NCI-H526 treated with DMSO at 0.1 percent for 48 hours (cell line): ENCODE measurements around the gene GPR137.

Experiments used
- DNase-seq: peaks from one replicate; lab custom pipeline; 2025; lab: John Stamatoyannopoulos, UW

The GPR137 gene

GRCh38 chr11:64263947-64264317, 21.7 kb upstream of the GPR137 start:
- DNase-seq, result no peak

GRCh38 chr11:64264371-64264852, 21.2 kb upstream of the GPR137 start:
- DNase-seq, result peak; percentile 77

- DNase-seq, result peak; percentile 94
These were observed 20.2 kb upstream of the GPR137 start for GRCh38 chr11:64265176-64266160.

- DNase-seq, result no peak
These were observed 19.3 kb upstream of the GPR137 start for GRCh38 chr11:64266339-64266738.

- no peak for DNase-seq
These were observed 18.3 kb upstream of the GPR137 start for GRCh38 chr11:64267207-64267945.

GRCh38 chr11:64268025-64268892, 17.4 kb upstream of the GPR137 start:
- DNase-seq, result no peak

- no peak for DNase-seq
These were observed 16.6 kb upstream of the GPR137 start for GRCh38 chr11:64268893-64269539.

- peak; percentile 99 for DNase-seq
These were observed 16.0 kb upstream of the GPR137 start for GRCh38 chr11:64269540-64270220.

GRCh38 chr11:64275031-64275800, 10.4 kb upstream of the GPR137 start:
- DNase-seq, result no peak

GRCh38 chr11:64275841-64276240, 9.8 kb upstream of the GPR137 start:
- DNase-seq, result no peak

GRCh38 chr11:64276653-64277431, 8.8 kb upstream of the GPR137 start:
- no peak for DNase-seq

- DNase-seq, result no peak
These were observed 7.0 kb upstream of the GPR137 start for GRCh38 chr11:64278576-64279190.

- no peak for DNase-seq
These were observed 3.5 kb upstream of the GPR137 start for GRCh38 chr11:64281957-64282770.

GRCh38 chr11:64283092-64283491, 2.6 kb upstream of the GPR137 start:
- no peak for DNase-seq

- DNase-seq, result peak; percentile 91
These were observed 1.3 kb upstream of the GPR137 start, which contains the start of gene BAD for GRCh38 chr11:64284048-64284961. Gene BAD, minus strand, starts transcription at chr11:64284665. Its CDS starts 297 bp downstream, at chr11:64284368.
